ENCODE data around the gene GPC5. TPM values are rescaled to one million over a fixed set of nuclear protein-coding genes. Genes with fewer than 3 reads are reported as not detected.

Gene GPC5
- total RNA-seq, 2 experiments from 2014 or later, result 0.14 TPM; not detected in 1

- DNase-seq, result no peak
- H3K4me1 Mint-ChIP-seq, result no peaks in the 10 kb centered on the region
- H3K36me3 Mint-ChIP-seq, result no peaks in the 10 kb centered on the region
- H3K27ac Mint-ChIP-seq, result no peak overlapping the region
- no peaks in the 10 kb centered on the region for H3K9me3 Mint-ChIP-seq
- POLR2A ChIA-PET, result no interaction called here
- H3K27me3 Mint-ChIP-seq, result peaks cover 2% of the 10 kb centered on the region
- no peak for ATAC-seq (ENCODE audit: low read depth)
- no peak overlapping the region for H3K4me3 Mint-ChIP-seq
Measured at GRCh38 chr13:91580749-91581148, 182.3 kb downstream of the GPC5 start.

- Mint-ChIP-seq H3K27ac (no peak overlapping the region), H3K36me3 (no peaks in the 10 kb centered on the region), H3K4me3 (no peak overlapping the region), H3K9me3 (no peaks in the 10 kb centered on the region), H3K4me1 (no peaks in the 10 kb centered on the region), H3K27me3 (peaks cover under 1% of the 10 kb centered on the region)
- ATAC-seq (ENCODE audit: low read depth) (no peak), DNase-seq (no peak)
- POLR2A ChIA-PET, result no interaction called here
Measured at GRCh38 chr13:91586609-91587008, 188.2 kb downstream of the GPC5 start.

DNA sequence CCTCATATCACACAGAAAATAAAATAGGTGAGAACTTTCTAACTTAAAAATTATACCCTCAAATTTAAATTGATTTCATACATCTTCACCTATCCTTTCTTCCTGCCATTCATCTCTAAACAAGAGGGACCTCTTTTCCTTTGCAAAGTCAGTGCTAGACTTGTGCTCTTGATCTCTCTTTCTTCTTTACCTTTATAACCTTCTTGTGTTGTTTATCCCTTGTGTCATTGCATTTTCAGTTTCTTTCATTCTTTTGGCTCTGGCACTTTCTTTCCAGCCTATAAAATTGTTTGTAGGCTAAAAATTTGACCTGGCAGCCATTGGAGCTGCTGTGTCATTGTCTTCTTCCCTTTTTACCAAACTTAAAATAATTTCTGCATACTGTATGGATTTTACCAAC is 190.1 kb downstream of the GPC5 start:
- Mint-ChIP-seq H3K4me3 (no peak overlapping the region), H3K9me3 (no peaks in the 10 kb centered on the region)
- ATAC-seq (ENCODE audit: low read depth), result no peak

GRCh38 chr13:91592056-91593014 is 193.9 kb downstream of the GPC5 start:
- Mint-ChIP-seq H3K9me3 (no peaks in the 10 kb centered on the region), H3K36me3 (no peaks in the 10 kb centered on the region), H3K4me3 (no peak overlapping the region), H3K27ac (no peak overlapping the region), H3K27me3 (no peaks in the 10 kb centered on the region), H3K4me1 (no peaks in the 10 kb centered on the region)
- ATAC-seq (ENCODE audit: low read depth) (no peak), DNase-seq (no peak)
- POLR2A ChIA-PET, result no interaction called here

More for the DNA sequence above, 190.1 kb downstream of the GPC5 start:
- Mint-ChIP-seq H3K4me1 (no peaks in the 10 kb centered on the region), H3K27me3 (no peaks in the 10 kb centered on the region), H3K36me3 (no peaks in the 10 kb centered on the region), H3K27ac (no peak overlapping the region)
- DNase-seq, result no peak
- POLR2A ChIA-PET, result no interaction called here

DNA sequence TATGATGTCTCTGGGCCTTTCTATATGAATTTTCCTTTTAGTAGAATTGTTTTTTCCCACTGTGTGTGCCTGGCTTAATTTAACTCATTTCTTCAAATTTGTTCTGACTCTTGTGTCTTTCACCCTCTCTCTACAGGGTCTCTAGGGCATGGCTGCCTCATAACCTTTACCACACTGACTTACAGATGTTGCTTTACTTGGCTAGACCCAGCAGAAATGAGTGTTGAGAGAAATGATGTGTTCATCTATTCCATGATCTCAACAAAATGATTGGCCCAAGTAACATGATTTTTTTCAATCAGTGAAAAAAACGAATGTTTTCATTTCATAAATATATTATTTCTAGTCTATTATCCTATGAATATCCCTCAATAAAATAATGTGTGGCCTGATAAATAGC is 195.0 kb downstream of the GPC5 start:
- POLR2A ChIA-PET, result no interaction called here
- H3K27me3 Mint-ChIP-seq, result no peaks in the 10 kb centered on the region
- no peaks in the 10 kb centered on the region for H3K9me3 Mint-ChIP-seq
- no peak overlapping the region for H3K27ac Mint-ChIP-seq
- ATAC-seq (ENCODE audit: low read depth) (no peak), DNase-seq (no peak)
- no peaks in the 10 kb centered on the region for H3K36me3 Mint-ChIP-seq
- no peaks in the 10 kb centered on the region for H3K4me1 Mint-ChIP-seq
- H3K4me3 Mint-ChIP-seq, result no peak overlapping the region

- POLR2A ChIA-PET, result no interaction called here
- no peaks in the 10 kb centered on the region for H3K4me1 Mint-ChIP-seq
- H3K4me3 Mint-ChIP-seq, result no peak overlapping the region
- H3K27me3 Mint-ChIP-seq, result no peaks in the 10 kb centered on the region
- no peak overlapping the region for H3K27ac Mint-ChIP-seq
- ATAC-seq (ENCODE audit: low read depth) (no peak), DNase-seq (no peak)
- no peaks in the 10 kb centered on the region for H3K36me3 Mint-ChIP-seq
- no peaks in the 10 kb centered on the region for H3K9me3 Mint-ChIP-seq
Measured at GRCh38 chr13:91594061-91594460, 195.6 kb downstream of the GPC5 start.

DNA sequence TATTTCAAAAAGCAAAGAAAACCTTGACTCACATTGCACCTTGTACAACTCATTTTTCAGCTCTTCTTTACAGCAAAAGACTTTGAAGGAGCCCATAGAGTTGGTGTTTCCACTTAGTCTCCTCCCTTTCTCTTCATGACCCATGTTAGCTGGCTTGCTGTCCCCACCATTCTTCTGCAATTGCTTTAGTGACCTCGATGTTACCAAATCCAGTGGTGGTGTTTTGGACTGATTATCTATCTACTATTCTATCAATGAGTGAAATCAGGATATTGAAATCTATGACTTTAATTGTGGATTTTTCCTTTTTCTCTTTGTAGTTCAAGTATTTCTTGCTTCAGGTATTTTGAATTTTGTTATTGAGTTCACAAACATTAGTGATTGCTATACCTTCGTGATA is 197.3 kb downstream of the GPC5 start:
- DNase-seq, result no peak
- H3K36me3 Mint-ChIP-seq, result no peaks in the 10 kb centered on the region
- POLR2A ChIA-PET, result no interaction called here
- H3K4me1 Mint-ChIP-seq, result no peaks in the 10 kb centered on the region
- H3K9me3 Mint-ChIP-seq, result no peaks in the 10 kb centered on the region
- H3K4me3 Mint-ChIP-seq, result no peak overlapping the region
- no peaks in the 10 kb centered on the region for H3K27me3 Mint-ChIP-seq
- no peak overlapping the region for H3K27ac Mint-ChIP-seq
- ATAC-seq (ENCODE audit: low read depth), result no peak

DNA sequence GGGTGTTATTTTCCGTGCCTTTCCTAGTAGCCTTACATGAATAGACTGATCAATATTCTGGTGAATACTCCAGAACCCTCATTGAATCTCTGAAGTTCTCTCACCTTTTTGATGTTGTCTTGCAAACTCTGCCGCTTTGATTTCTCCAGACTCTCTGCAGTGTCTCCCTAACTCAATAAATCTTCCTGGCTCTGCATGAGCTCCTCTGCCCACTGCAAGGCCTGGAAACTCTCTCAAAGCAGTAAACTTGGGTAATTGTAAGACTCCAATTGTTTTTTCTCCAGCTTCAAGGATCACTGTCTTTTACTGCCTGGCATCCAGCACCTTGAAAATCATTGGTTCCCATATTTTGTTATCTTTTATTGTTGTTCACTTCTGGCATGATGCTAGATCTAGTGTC is 198.4 kb downstream of the GPC5 start:
- Mint-ChIP-seq H3K4me3 (no peak overlapping the region), H3K4me1 (no peaks in the 10 kb centered on the region), H3K27ac (no peak overlapping the region), H3K9me3 (no peaks in the 10 kb centered on the region), H3K36me3 (no peaks in the 10 kb centered on the region), H3K27me3 (no peaks in the 10 kb centered on the region)
- DNase-seq, result no peak
- no peak for ATAC-seq (ENCODE audit: low read depth)
- POLR2A ChIA-PET, result no interaction called here

- Mint-ChIP-seq H3K4me1 (no peaks in the 10 kb centered on the region), H3K27ac (no peak overlapping the region), H3K27me3 (no peaks in the 10 kb centered on the region), H3K4me3 (no peak overlapping the region), H3K36me3 (no peaks in the 10 kb centered on the region), H3K9me3 (no peaks in the 10 kb centered on the region)
- DNase-seq (no peak), ATAC-seq (ENCODE audit: low read depth) (no peak)
- POLR2A ChIA-PET, result no interaction called here
Measured at GRCh38 chr13:91598655-91599054, 200.2 kb downstream of the GPC5 start.

DNA sequence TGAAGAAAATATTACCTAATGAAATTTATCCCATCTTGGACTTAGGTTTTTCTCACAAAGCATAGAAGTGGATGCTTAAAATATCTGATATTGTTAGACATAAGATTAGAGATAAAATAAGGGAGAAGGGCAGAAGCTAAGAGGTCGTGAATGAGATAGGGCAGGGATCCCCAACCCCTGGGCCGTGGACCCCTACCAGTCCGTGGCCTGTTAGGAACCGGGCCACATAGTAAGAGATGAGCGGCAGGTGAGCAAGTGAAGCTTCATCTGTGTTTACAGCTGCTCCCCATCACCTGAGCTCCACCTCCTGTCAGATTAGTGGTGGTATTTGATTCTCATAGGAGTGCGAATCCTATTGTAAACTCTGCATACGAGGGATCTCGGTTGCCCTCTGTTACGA is 202.9 kb downstream of the GPC5 start:
- no peak overlapping the region for H3K27ac Mint-ChIP-seq
- no peak for DNase-seq
- H3K27me3 Mint-ChIP-seq, result no peaks in the 10 kb centered on the region
- no peak overlapping the region for H3K4me3 Mint-ChIP-seq
- ATAC-seq (ENCODE audit: low read depth), result no peak
- no peaks in the 10 kb centered on the region for H3K36me3 Mint-ChIP-seq
- POLR2A ChIA-PET, result no interaction called here
- H3K4me1 Mint-ChIP-seq, result no peaks in the 10 kb centered on the region
- H3K9me3 Mint-ChIP-seq, result no peaks in the 10 kb centered on the region

DNA sequence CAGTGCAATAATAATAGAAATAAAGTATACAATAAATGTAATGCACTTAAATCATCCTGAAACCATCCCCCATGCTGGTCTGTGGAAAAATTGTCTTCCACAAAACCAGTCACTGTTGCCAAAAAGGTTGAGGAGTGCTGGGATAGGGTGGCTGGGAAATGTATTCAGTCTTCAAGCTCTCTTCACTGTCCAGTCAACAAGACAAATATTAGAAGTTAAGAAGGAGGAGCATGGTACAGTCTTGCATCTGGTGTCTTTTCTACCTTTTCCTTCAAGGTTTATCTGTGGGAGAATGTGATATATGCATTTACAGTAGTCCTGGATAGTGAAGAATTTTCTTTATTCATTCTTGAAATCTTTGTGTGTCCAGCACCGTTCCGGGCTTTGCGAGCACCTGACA is 203.4 kb downstream of the GPC5 start:
- ATAC-seq (ENCODE audit: low read depth) (no peak), DNase-seq (no peak)
- Mint-ChIP-seq H3K27ac (no peak overlapping the region), H3K9me3 (no peaks in the 10 kb centered on the region), H3K4me1 (no peaks in the 10 kb centered on the region), H3K4me3 (no peak overlapping the region), H3K27me3 (no peaks in the 10 kb centered on the region), H3K36me3 (no peaks in the 10 kb centered on the region)
- POLR2A ChIA-PET, result no interaction called here

DNA sequence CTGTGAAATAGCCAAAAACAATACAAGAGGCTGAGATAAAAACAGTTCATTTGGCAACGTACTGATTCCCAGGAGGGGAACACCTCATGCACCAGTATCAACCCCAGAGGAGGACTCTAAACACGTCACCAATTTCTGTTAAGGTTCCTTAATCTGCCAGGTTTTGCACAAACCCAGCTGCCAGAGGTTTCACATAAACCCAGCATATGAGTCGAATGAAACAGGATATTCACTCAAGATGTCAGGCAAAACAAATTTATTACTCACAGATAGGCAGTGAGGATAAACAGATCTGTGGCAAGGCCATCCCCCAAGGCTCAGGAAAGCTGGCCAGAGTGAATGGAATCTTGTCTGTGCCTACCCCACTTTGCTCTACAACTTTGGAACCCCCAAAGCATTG is 210.9 kb downstream of the GPC5 start:
- H3K4me1 Mint-ChIP-seq, result no peaks in the 10 kb centered on the region
- no peak overlapping the region for H3K4me3 Mint-ChIP-seq
- ATAC-seq (ENCODE audit: low read depth) (no peak), DNase-seq (no peak)
- H3K27ac Mint-ChIP-seq, result no peak overlapping the region
- H3K9me3 Mint-ChIP-seq, result no peaks in the 10 kb centered on the region
- POLR2A ChIA-PET, result no interaction called here
- no peaks in the 10 kb centered on the region for H3K36me3 Mint-ChIP-seq
- no peaks in the 10 kb centered on the region for H3K27me3 Mint-ChIP-seq

- no peak overlapping the region for H3K4me3 Mint-ChIP-seq
- ATAC-seq (ENCODE audit: low read depth) (no peak), DNase-seq (no peak)
- no peaks in the 10 kb centered on the region for H3K9me3 Mint-ChIP-seq
- H3K27ac Mint-ChIP-seq, result no peak overlapping the region
- no peaks in the 10 kb centered on the region for H3K36me3 Mint-ChIP-seq
- POLR2A ChIA-PET, result no interaction called here
- no peaks in the 10 kb centered on the region for H3K27me3 Mint-ChIP-seq
- H3K4me1 Mint-ChIP-seq, result no peaks in the 10 kb centered on the region
Measured at GRCh38 chr13:91618315-91618714, 219.9 kb downstream of the GPC5 start.

GRCh38 chr13:91620670-91621141 is 222.3 kb downstream of the GPC5 start:
- ATAC-seq (ENCODE audit: low read depth) (no peak), DNase-seq (no peak)
- Mint-ChIP-seq H3K4me3 (no peak overlapping the region), H3K27me3 (no peaks in the 10 kb centered on the region), H3K4me1 (no peaks in the 10 kb centered on the region), H3K36me3 (no peaks in the 10 kb centered on the region), H3K9me3 (no peaks in the 10 kb centered on the region), H3K27ac (no peak overlapping the region)
- POLR2A ChIA-PET, result no interaction called here
